GM18508 (cell line): ENCODE data around the gene YBX1.
"Not testable (repeated sequence)": the region's sequence is repeated elsewhere in the genome, so short reads cannot be mapped to it uniquely, and the experiment has no call there.

Experiments
- ATAC-seq: cut with Tn5 transposase; IDR thresholded peaks from one replicate; pipeline ENCODE4 v1.9.1; 2021; ENCODE audit warnings: moderate number of reproducible peaks; ENCODE audit not compliant: insufficient read depth, unreplicated experiment

Gene YBX1

DNA sequence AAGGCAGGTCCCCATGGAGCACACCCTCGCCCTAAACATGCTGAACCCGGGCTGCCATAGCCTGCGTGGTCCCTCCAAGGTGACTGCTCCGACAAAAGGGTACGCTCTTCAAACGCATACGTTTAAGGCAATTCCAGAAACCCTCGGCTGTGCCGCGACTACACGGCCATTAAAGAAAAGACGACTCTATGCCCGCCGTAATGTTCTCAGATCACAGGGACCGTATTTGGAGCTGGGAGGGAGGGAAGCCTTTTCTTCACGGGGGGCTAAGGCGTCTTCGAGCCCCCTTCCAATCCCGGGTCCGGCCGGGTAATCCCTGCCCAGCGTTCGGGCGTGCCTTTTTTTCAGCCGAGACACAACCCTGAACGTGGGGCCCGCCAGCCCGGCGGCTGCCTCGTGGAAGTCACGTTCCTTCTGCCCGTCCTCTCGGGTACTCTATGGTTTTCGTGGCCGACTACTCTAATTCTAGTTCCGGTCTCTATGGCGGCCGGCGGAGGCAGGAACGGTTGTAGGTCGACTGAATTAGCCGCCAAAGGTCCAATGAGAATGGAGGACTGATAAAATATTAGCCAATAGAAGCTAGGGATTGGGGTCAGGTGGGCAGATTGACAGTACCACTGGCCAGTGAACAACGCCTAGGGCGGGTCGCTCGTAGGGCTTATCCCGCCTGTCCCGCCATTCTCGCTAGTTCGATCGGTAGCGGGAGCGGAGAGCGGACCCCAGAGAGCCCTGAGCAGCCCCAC, at the start of gene YBX1:
Gene YBX1 (plus strand): TSS at position 678 of the 743 bp plus-strand sequence. CDS start 148 bp downstream, outside the sequence.
- peak; percentile 84 for ATAC-seq

DNA sequence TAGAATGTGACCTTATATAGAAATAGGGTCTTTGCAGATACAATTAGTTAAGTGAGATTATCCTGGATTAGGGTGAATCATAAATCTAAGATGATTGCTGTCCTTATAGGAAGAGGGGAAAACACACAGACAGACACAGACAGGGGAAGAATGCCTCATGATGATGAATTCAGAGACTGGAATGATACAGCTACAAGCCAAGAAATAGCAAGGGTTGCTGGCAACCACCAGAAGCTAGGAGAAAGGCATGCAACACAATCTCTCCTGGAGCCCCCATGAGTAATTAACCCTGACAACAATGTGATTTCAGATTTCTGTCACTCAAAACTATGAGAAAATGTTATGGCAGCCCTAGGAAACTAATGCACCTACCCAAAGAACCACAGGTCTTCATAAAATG, 43.1 kb upstream of the YBX1 start:
- no peak for ATAC-seq

DNA sequence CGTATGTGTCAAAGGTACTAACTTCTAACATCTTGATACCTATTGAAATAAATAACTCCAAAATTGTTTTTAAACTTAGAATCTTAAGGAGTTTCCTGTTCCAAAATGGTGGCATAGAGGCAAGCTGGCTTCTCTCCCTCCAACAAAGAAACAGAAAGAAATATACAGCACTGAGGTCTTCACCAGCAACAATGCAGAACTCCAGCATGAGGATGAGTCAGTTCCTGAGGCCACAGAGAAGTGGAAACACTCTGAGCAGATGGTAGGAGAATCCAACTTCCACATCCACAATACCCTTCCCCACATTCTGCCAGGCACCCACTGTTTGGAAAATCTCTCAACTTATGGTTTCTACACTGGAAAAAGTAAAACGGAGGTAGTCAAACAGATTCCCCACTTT, 36.2 kb upstream of the YBX1 start:
- no peak for ATAC-seq

DNA sequence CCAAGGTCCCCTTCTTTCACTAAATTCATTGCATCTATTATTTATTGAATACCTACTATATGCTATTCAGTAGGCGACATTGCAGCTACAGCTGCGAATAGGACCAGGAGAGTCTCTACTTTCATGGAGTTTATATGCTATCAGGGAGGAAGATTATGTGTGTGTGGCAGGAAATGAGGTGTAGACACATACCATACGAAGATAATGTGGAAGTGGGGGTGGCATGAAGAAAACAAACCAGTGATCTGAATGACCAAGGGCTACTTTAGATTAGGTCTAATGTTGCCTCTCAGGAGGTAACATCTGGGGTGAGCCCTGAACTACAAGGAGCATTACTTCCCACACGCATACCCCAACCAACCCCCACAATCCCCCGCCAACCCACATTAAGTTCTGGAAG, 25.0 kb upstream of the YBX1 start:
- ATAC-seq = no peak

DNA sequence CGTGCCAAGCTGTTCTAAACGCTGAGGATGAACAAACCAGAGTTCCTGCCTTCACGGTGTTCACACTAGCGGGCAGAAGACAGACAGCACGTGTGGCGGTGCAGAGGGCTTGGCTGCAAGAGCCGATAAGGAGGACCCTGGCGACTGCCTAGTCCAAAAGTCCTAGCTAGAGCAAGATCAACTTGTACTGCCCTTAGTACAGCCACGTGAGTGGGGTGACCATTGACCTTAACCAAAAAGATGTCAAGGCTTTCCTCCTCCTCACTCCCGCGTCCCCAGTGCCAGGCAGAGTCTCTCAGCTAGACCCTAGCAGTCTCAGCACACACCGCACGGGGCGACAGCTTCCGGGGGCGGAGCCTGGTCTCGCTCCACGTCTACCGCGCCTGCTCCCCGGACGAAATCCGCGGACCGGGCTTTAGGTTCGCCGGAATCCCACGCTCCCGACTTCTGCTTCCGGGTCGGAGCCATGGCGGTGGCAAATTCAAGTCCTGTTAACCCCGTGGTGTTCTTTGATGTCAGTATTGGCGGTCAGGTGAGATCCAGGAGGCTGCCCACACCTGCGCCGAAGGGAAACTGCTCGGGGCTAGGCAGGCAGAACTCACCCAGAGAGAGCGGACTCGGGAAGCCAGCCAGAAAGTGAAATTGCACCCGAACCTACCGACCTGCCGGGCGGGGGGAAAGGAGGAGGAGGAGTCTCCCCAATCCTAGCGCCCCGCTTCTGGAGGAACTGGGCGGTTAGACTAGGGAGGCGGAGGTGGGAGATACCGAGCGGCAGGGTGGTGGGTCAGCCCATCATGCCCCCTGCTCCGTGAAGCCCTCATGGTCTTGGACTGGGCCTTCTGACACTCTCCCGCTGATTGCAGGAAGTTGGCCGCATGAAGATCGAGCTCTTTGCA, 24.0 kb upstream of the YBX1 start, which contains the start of gene PPIH:
Gene PPIH (plus strand): TSS at position 443 of the 896 bp plus-strand sequence. CDS start 24 bp downstream, at position 467.
- ATAC-seq = peak; percentile 44

DNA sequence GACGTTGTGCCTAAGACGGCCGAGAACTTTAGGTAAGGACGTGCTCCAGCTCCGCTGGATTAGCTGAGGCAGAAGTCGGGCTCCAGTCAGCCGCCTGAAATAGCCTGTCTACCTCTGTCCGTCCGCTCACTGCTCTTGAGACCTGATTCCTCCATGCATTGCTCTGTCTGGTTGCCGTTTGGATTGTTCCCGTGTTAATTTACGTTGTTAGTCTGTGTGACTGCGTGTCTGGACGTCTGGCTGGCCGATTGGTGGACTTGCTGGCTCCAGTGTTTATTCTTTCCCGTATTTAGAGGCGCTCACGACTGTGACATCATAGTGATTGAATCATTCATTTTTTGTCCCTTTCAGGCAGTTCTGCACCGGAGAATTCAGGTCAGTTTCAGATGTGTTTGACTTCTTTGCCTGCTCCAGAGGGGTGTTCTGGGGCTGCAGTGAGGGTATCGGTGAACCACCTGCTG, 23.3 kb upstream of the YBX1 start:
- no peak for ATAC-seq

DNA sequence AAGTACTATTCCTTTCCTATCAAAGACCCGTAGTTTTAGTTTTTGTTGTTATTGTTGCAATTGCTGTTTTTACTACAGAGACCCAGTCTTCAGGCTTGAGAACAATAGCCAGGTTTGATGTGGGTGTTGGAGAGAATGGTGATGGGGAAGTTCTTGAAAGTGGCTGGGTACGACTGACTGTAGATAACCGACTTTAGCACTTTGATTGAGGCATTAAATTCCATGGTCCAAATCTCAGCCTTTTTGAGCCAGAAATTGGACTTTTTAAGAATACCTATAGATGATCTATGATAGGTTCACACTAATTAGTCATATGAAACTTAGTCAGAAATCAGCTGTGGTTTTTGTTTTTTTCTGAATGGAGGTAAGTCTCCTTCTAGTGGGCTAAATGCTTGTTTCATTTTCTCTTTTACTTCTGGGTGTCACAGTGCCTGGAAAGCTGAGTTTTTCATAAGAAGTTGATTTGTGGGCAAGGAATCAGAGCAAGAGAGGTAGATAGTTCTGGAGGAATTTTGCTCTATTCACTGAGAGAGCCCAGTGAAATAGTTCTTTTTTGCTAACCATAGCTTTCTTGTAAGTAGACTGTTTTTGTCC, 21.2 kb upstream of the YBX1 start:
- no peak for ATAC-seq

DNA sequence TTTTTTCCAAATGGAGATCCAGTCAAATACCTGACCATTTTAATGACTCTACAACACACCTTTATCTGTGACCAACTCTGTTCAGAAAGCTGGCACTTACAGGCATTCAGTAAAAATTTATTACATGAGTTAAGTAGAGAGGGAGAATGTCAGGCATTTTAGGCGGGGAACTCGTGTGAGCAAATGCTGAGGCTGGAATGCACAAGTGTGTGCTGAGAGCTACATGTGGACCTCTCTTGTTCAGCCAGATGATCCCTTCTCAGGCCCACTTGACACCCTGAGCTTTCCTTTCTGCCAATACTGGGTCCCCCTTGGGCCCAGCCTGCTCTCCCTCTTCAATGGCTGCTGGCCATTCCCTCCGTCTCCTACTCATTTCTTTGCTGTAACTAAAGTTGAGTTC, 12.3 kb upstream of the YBX1 start:
- ATAC-seq = no peak

DNA sequence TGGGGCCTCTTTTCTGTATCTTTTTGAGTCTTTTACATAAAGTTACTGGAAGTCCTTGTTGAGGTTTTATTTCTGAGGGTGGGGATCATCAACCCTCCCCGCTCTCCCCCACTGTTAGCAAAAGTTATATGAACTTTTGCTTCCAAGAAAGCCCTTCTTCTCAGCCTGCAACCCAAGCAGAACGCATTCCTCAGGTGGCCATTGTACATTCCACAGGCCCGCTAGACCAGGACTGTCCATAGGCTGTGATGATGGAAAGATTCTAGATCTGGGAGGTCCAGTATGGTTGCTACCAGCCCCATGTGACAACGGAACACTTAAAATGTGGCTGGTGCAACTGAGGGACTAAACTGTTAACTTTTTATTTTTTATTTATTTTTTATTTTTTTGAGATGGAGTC, 11.8 kb upstream of the YBX1 start:
- no peak for ATAC-seq

DNA sequence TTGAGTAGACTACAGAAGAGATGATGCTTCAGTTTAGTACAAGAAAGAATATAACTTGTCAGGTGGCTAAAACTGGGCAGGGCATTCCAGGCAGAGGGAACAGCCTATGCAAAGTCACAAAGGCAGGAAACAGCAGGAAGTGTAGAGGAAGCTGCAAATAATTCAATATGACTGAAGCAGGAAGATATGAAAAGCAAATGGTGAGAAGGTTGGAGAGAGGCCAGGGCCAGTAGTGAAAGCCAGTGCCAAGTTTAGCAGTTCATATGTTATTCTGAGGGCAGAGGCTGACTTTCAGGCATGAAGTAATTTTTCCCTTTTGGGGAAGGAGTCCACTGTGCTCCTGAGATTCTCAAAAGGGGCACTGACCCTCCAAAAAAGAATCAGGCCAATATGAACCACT, 8.0 kb upstream of the YBX1 start:
- no peak for ATAC-seq

DNA sequence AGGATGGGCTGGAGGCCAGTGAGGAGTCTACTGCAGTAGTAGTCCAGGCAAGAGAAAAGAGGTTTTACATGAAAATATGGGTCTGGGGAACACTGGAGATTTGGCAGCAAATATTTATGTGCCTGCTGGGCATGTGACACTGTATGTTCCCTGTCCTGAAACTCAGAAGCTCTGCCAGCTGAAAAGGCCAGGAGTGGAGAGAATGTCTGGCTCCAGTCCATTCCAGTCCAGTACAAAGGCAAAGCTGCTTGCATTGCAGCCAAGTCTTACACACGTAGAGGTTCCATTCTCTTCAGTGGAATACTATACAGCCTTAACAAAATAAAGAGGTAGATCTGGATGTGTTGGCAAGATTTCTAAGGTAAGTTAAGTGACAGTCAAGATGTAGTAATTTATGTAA, 7.5 kb upstream of the YBX1 start:
- no peak for ATAC-seq

DNA sequence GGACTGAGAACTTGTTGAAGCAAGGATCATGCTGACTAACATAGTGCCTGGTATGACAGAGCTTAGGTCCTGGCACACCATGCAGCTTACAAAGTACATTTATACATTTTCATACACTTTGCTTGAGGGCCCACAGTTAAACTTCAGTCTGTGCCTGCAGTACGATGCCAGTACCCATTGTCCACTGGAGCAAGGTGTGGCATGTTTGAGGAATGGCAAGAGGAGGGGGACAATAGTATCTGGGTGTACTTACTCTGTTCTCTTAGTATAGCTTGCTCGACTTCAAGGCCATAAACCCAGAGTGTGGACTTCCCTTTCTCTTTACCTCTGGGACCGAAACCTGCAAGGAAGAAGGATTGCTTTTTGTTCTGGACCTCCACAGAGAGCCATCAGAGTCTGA, 6.8 kb upstream of the YBX1 start:
- ATAC-seq = no peak

DNA sequence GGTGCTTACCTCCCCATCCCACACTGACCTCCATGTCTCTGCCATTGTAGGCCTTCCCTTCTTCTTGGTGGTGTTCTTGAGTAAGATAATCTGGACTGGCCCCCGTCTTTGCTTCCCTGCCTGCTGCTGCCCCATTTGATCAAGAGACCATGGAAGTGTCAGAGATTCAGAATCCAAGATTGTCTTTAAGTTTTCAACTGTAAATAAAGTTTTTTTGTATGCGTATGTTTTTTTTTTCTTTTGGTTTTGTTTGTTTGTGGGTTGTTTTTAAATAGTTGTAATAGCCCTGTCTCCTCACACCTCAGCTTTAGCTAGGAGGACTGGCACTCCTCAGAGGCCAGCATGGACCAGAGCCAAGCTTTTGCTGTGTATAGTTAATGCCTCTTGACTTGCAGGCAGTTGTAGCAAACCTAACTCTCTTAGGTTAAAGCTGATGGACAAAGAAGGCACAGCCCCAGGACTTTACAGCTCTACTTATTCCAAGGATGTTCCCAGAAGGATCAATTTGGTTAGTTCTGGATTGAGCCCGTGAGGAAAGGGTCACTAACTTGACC, 5.6 kb upstream of the YBX1 start:
- ATAC-seq = no peak

DNA sequence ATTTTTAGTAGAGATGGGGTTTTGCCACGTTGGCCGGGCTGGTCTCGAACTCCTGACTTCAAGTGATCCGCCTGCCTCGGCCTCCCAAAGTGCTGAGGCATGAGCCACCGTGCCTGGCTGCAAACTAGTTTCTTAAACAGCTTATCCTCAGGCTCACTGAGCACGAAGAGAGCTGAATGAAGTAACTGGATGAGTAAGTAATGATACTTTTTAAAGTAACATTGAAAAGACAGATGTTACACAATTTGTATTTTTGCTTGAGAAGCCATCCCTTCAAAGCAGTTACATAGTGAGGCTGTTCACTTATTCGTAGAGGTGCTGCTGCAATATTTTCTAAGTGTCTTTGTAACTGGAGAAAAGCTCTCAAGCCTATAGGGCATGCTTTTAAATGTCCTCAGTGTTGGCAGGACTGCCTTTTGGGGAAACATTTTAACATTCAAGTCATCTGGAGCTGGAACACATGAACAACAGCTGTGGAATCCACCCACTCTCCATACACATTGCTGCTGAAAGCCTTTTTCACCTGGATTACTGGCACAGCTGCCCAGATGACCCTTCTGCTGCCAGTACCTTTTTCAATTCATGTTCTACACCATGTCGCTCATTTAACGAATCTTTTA, 2.7 kb upstream of the YBX1 start:
- ATAC-seq = no peak

DNA sequence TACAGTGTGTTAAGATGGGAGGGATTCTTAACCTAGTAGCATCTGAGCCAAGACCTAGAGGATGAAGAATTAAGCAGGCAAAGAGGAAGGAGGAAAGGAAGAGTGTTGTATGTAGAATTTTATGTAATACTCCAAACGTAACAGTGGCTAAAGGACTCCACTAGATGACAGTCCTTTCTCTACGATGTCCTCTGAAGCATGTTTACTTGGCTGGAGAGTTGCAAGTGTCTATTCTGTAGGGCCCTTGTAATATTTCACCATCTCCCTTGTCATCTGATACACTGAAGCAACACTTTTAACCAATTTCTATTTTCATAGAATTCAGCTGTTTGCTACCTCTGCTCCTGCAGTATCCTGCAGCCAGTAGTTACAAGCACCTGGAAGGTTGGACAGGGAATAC, 2.2 kb upstream of the YBX1 start:
- no peak for ATAC-seq

DNA sequence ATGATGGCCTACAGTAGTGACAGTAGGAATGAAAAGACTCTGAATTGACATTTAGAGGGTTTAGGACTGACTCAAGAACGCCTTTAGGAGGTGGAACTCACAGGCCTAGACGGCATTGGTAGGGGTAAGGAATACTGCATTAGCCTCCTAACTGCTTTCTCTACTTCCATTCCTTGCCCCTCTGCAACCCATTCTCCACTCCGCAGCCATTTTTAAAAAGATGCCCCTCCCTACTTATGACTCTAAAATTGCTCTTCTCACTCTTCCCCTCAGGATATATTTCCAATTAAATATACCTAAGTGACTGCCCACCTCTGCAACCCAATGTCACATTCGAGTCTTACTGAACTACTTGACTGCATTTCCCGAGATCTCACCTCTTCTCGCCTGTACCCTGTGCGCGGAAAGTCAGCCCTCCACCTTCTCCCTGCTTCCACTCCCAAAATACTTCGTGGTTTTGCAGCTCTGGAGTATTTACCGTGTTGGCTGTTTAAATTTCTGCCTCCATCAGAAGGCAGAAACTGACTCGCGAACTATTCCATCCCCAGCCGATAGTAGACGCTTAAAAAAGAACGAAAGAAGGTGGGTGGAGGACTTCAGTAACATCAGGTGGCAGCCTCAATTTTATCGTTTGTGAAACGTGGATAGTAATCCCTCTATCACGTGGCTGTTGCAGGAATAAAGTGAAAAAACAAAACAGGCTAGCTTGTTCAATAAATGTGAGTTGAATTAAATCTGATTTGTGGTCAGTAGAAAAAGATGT, 1.1 kb upstream of the YBX1 start:
- no peak for ATAC-seq

DNA sequence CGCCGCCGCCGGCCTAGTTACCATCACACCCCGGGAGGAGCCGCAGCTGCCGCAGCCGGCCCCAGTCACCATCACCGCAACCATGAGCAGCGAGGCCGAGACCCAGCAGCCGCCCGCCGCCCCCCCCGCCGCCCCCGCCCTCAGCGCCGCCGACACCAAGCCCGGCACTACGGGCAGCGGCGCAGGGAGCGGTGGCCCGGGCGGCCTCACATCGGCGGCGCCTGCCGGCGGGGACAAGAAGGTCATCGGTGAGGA, 193 bp downstream of the YBX1 start:
- not testable (repeated sequence) for ATAC-seq

DNA sequence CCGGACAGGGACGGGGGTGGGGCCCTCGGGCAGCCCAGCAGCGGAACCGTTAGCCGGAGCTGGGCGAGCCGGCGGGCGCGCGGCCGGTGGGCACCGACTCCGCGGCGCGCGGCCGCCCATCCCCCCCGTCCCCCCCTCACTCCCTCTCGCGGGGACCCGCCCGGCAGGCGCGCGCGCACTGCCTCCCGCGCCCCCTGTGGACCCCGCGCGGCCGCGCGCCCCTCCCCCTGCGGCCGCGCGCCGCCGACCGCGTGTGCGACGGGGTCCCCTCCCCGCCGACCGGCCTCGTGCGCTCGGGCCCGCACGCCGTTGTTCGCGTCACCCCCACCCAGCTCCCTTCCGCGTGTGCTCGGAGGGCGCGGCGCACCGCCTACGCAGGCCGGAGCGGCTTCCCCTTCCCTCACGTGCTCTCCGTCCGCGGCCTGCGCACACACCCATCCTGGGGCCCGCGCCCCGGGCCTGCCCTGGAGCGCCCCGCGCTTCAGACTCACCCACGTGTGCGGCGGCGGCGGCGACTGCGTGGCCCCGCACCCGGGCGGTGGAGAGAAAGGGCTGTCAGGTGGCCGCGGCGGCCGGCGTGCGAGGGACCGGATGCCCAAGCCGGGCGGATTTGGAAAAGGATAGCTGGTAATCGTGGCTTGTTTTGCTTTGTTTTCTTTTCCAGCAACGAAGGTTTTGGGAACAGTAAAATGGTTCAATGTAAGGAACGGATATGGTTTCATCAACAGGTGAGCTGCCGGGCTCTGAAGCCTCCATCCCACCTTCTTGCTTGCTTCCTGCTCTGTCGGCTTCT, 717 bp downstream of the YBX1 start:
- ATAC-seq = no peak

DNA sequence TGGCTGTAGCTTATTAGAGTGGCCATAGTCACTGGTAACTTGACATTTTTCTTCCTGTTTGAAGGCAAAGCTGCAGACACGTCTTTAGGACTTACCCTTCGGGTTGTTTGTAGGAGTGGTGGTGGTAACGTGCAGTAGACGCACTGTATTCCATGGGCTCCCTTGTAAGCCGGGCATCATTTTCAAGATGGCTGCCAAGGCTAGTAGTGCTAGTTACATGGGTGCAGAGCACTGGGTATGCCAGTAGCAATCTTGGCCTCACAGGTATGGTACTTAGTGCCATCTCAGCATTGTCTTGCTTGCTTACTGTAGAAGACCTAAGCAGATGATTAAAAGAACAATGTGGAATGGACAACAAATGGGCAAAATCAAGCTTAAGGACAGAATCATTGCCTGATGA, 1.9 kb downstream of the YBX1 start:
- ATAC-seq = no peak
